Kidney capillary endothelial cell (primary cell): Measurements from ENCODE around the gene CRY2.
"Not testable (repeated sequence)": the region's sequence is repeated elsewhere in the genome, so short reads cannot be mapped to it uniquely, and the experiment has no call there.

ENCODE experiments used
- DNase-seq: peaks from one replicate; pipeline ENCODE4 v3.0.0-alpha.2; 2018; ENCODE audit warnings: low spot score

The CRY2 gene

GRCh38 chr11:45846974-45847910 lies at the start of gene CRY2:
Gene CRY2, plus strand, starts transcription at chr11:45847475. Its CDS starts 16 bp downstream, at chr11:45847491.
- peak; percentile 98 for DNase-seq

- no peak for DNase-seq
Measured at GRCh38 chr11:45798793-45799441, 48.4 kb upstream of the CRY2 start.

GRCh38 chr11:45799562-45799961 lies 47.7 kb upstream of the CRY2 start:
- DNase-seq: no peak

GRCh38 chr11:45800261-45800660 lies 47.0 kb upstream of the CRY2 start:
- DNase-seq: no peak

- no peak for DNase-seq
Measured at GRCh38 chr11:45801723-45802315, 45.5 kb upstream of the CRY2 start.

- DNase-seq: no peak
Measured at GRCh38 chr11:45802531-45803317, 44.6 kb upstream of the CRY2 start.

- peak; percentile 51 for DNase-seq
Measured at GRCh38 chr11:45803971-45804760, 43.1 kb upstream of the CRY2 start.

GRCh38 chr11:45804761-45805304 lies 42.4 kb upstream of the CRY2 start, which contains the start of gene SLC35C1:
Gene SLC35C1, plus strand, starts transcription at chr11:45805149. Its CDS starts 653 bp downstream, at chr11:45805802.
- peak; percentile 91 for DNase-seq

- DNase-seq: peak; percentile 58
Measured at GRCh38 chr11:45805305-45806071, 41.8 kb upstream of the CRY2 start.

GRCh38 chr11:45806072-45806933 lies 41.0 kb upstream of the CRY2 start:
- no peak for DNase-seq

GRCh38 chr11:45806937-45807791 lies 40.1 kb upstream of the CRY2 start:
- no peak for DNase-seq

GRCh38 chr11:45807792-45808238 lies 39.5 kb upstream of the CRY2 start:
- DNase-seq: no peak

- not testable (repeated sequence) for DNase-seq
Measured at GRCh38 chr11:45808427-45808826, 38.8 kb upstream of the CRY2 start.

GRCh38 chr11:45809456-45810395 lies 37.5 kb upstream of the CRY2 start:
- no peak for DNase-seq

GRCh38 chr11:45810431-45811108 lies 36.7 kb upstream of the CRY2 start:
- no peak for DNase-seq

GRCh38 chr11:45811109-45811435 lies 36.2 kb upstream of the CRY2 start:
- DNase-seq: no peak
